ENCODE data around the gene GALNT10.

GALNT10 gene

GRCh38 chr5:154371687-154372086 is 181.2 kb downstream of the GALNT10 start:
- Histone ChIP-seq H3K36me3 (ENCODE audit: control insufficient read depth, insufficient read depth, low read length) (no peaks in the 10 kb centered on the region), H3K18ac (ENCODE audit: low read length) (no peak overlapping the region), H3K79me1 (ENCODE audit: low read length) (no peaks in the 10 kb centered on the region), H2BK15ac (replicated peaks; ENCODE audit: low read depth) (no peak overlapping the region), H3K27me3 (ENCODE audit: insufficient read depth, low read length, poor library complexity) (no peaks in the 10 kb centered on the region), H3K4me1 (ENCODE audit: control insufficient read depth, low read depth, low read length) (peaks cover 16% of the 10 kb centered on the region), H3K79me2 (ENCODE audit: control insufficient read depth, insufficient read depth, low read length) (no peaks in the 10 kb centered on the region), H3K27ac (ENCODE audit: low read depth, low read length) (no peak overlapping the region), H3K4me2 (ENCODE audit: low read length) (no peak overlapping the region), H3K4ac (ENCODE audit: low read depth, low read length) (no peak overlapping the region), H2AK5ac (ENCODE audit: low read length) (no peak overlapping the region), H4K8ac (ENCODE audit: low read depth, low read length) (no peak overlapping the region), H3K23ac (ENCODE audit: low read length) (no peak overlapping the region), H4K5ac (ENCODE audit: low read length) (no peak overlapping the region), H3K9ac (ENCODE audit: low read length) (no peak overlapping the region), H3K4me3 (ENCODE audit: low read length) (no peak overlapping the region), H2BK120ac (ENCODE audit: low read depth, low read length) (no peak overlapping the region), H3K56ac (ENCODE audit: low read length) (no peak overlapping the region), H2BK5ac (ENCODE audit: low read length) (no peak overlapping the region)
- no CpG with 5 or more reads among the region's 3 CpGs for WGBS (ENCODE audit: extremely low coverage, insufficient coverage, low lambda C conversion rate)
- no peak for DNase-seq

- no peak overlapping the region for H3K9ac ChIP-seq (ENCODE audit: low read length)
- no peak overlapping the region for H3K4ac ChIP-seq (ENCODE audit: low read depth, low read length)
- no peak overlapping the region for H3K4me3 ChIP-seq (ENCODE audit: low read length)
- DNase-seq = no peak
- H3K79me2 ChIP-seq (ENCODE audit: control insufficient read depth, insufficient read depth, low read length) = no peaks in the 10 kb centered on the region
- H3K56ac ChIP-seq (ENCODE audit: low read length) = no peak overlapping the region
- H3K4me2 ChIP-seq (ENCODE audit: low read length) = no peak overlapping the region
- H4K8ac ChIP-seq (ENCODE audit: low read depth, low read length) = no peak overlapping the region
- H2BK120ac ChIP-seq (ENCODE audit: low read depth, low read length) = no peak overlapping the region
- peaks cover 16% of the 10 kb centered on the region for H3K4me1 ChIP-seq (ENCODE audit: control insufficient read depth, low read depth, low read length)
- no peak overlapping the region for H3K23ac ChIP-seq (ENCODE audit: low read length)
- H3K36me3 ChIP-seq (ENCODE audit: control insufficient read depth, insufficient read depth, low read length) = no peaks in the 10 kb centered on the region
- WGBS (ENCODE audit: extremely low coverage, insufficient coverage, low lambda C conversion rate) = no CpG with 5 or more reads among the region's 5 CpGs
- H2BK5ac ChIP-seq (ENCODE audit: low read length) = no peak overlapping the region
- no peak overlapping the region for H3K27ac ChIP-seq (ENCODE audit: low read depth, low read length)
- H3K27me3 ChIP-seq (ENCODE audit: insufficient read depth, low read length, poor library complexity) = no peaks in the 10 kb centered on the region
- no peak overlapping the region for H4K5ac ChIP-seq (ENCODE audit: low read length)
- no peak overlapping the region for H2BK15ac ChIP-seq (replicated peaks; ENCODE audit: low read depth)
- H3K79me1 ChIP-seq (ENCODE audit: low read length) = no peaks in the 10 kb centered on the region
- H3K18ac ChIP-seq (ENCODE audit: low read length) = no peak overlapping the region
- no peak overlapping the region for H2AK5ac ChIP-seq (ENCODE audit: low read length)
These were observed 182.1 kb downstream of the GALNT10 start for GRCh38 chr5:154372661-154373060.

GRCh38 chr5:154373326-154373725 is 182.8 kb downstream of the GALNT10 start:
- H3K36me3 ChIP-seq (ENCODE audit: control insufficient read depth, insufficient read depth, low read length) = no peaks in the 10 kb centered on the region
- peaks cover 12% of the 10 kb centered on the region for H3K4me1 ChIP-seq (ENCODE audit: control insufficient read depth, low read depth, low read length)
- no CpG with 5 or more reads among the region's 4 CpGs for WGBS (ENCODE audit: extremely low coverage, insufficient coverage, low lambda C conversion rate)
- no peak overlapping the region for H4K5ac ChIP-seq (ENCODE audit: low read length)
- no peak overlapping the region for H3K4me3 ChIP-seq (ENCODE audit: low read length)
- H2BK5ac ChIP-seq (ENCODE audit: low read length) = no peak overlapping the region
- no peak overlapping the region for H3K4me2 ChIP-seq (ENCODE audit: low read length)
- H2AK5ac ChIP-seq (ENCODE audit: low read length) = no peak overlapping the region
- H2BK120ac ChIP-seq (ENCODE audit: low read depth, low read length) = no peak overlapping the region
- no peaks in the 10 kb centered on the region for H3K79me1 ChIP-seq (ENCODE audit: low read length)
- H3K9ac ChIP-seq (ENCODE audit: low read length) = no peak overlapping the region
- no peak overlapping the region for H3K27ac ChIP-seq (ENCODE audit: low read depth, low read length)
- H3K4ac ChIP-seq (ENCODE audit: low read depth, low read length) = no peak overlapping the region
- no peak overlapping the region for H4K8ac ChIP-seq (ENCODE audit: low read depth, low read length)
- no peaks in the 10 kb centered on the region for H3K27me3 ChIP-seq (ENCODE audit: insufficient read depth, low read length, poor library complexity)
- H2BK15ac ChIP-seq (replicated peaks; ENCODE audit: low read depth) = no peak overlapping the region
- no peak for DNase-seq
- H3K79me2 ChIP-seq (ENCODE audit: control insufficient read depth, insufficient read depth, low read length) = no peaks in the 10 kb centered on the region
- H3K23ac ChIP-seq (ENCODE audit: low read length) = no peak overlapping the region
- no peak overlapping the region for H3K18ac ChIP-seq (ENCODE audit: low read length)
- no peak overlapping the region for H3K56ac ChIP-seq (ENCODE audit: low read length)

- no peak for DNase-seq
- no peak overlapping the region for H3K18ac ChIP-seq (ENCODE audit: low read length)
These were observed 183.2 kb downstream of the GALNT10 start for GRCh38 chr5:154373729-154374179.

GRCh38 chr5:154374264-154374663 is 183.7 kb downstream of the GALNT10 start:
- WGBS (ENCODE audit: extremely low coverage, insufficient coverage, low lambda C conversion rate) = no CpG with 5 or more reads among the region's 4 CpGs
- Histone ChIP-seq H4K5ac (ENCODE audit: low read length) (no peak overlapping the region), H2BK15ac (replicated peaks; ENCODE audit: low read depth) (no peak overlapping the region), H2BK120ac (ENCODE audit: low read depth, low read length) (no peak overlapping the region), H3K56ac (ENCODE audit: low read length) (no peak overlapping the region), H4K8ac (ENCODE audit: low read depth, low read length) (no peak overlapping the region), H2BK5ac (ENCODE audit: low read length) (no peak overlapping the region), H3K36me3 (ENCODE audit: control insufficient read depth, insufficient read depth, low read length) (no peaks in the 10 kb centered on the region), H3K23ac (ENCODE audit: low read length) (no peak overlapping the region), H3K79me1 (ENCODE audit: low read length) (no peaks in the 10 kb centered on the region), H3K9ac (ENCODE audit: low read length) (no peak overlapping the region), H3K4me1 (ENCODE audit: control insufficient read depth, low read depth, low read length) (peaks cover 10% of the 10 kb centered on the region), H3K27ac (ENCODE audit: low read depth, low read length) (no peak overlapping the region), H3K4ac (ENCODE audit: low read depth, low read length) (no peak overlapping the region), H3K4me2 (ENCODE audit: low read length) (no peak overlapping the region), H3K27me3 (ENCODE audit: insufficient read depth, low read length, poor library complexity) (no peaks in the 10 kb centered on the region), H3K18ac (ENCODE audit: low read length) (no peak overlapping the region), H3K79me2 (ENCODE audit: control insufficient read depth, insufficient read depth, low read length) (no peaks in the 10 kb centered on the region), H3K4me3 (ENCODE audit: low read length) (no peak overlapping the region), H2AK5ac (ENCODE audit: low read length) (no peak overlapping the region)
- DNase-seq = no peak

More at GRCh38 chr5:154373729-154374179, 183.2 kb downstream of the GALNT10 start:
- Histone ChIP-seq H4K8ac (ENCODE audit: low read depth, low read length) (no peak overlapping the region), H3K4me2 (ENCODE audit: low read length) (no peak overlapping the region), H3K79me2 (ENCODE audit: control insufficient read depth, insufficient read depth, low read length) (no peaks in the 10 kb centered on the region), H3K36me3 (ENCODE audit: control insufficient read depth, insufficient read depth, low read length) (no peaks in the 10 kb centered on the region), H3K4ac (ENCODE audit: low read depth, low read length) (no peak overlapping the region), H3K27ac (ENCODE audit: low read depth, low read length) (no peak overlapping the region), H4K5ac (ENCODE audit: low read length) (no peak overlapping the region), H3K23ac (ENCODE audit: low read length) (no peak overlapping the region), H2BK120ac (ENCODE audit: low read depth, low read length) (no peak overlapping the region), H2BK15ac (replicated peaks; ENCODE audit: low read depth) (no peak overlapping the region), H2BK5ac (ENCODE audit: low read length) (no peak overlapping the region), H3K9ac (ENCODE audit: low read length) (no peak overlapping the region), H3K56ac (ENCODE audit: low read length) (no peak overlapping the region), H2AK5ac (ENCODE audit: low read length) (no peak overlapping the region), H3K4me1 (ENCODE audit: control insufficient read depth, low read depth, low read length) (peaks cover 10% of the 10 kb centered on the region), H3K79me1 (ENCODE audit: low read length) (no peaks in the 10 kb centered on the region), H3K4me3 (ENCODE audit: low read length) (no peak overlapping the region), H3K27me3 (ENCODE audit: insufficient read depth, low read length, poor library complexity) (no peaks in the 10 kb centered on the region)
- WGBS (ENCODE audit: extremely low coverage, insufficient coverage, low lambda C conversion rate) = no CpG with 5 or more reads among the region's 8 CpGs

GRCh38 chr5:154375329-154376008 is 184.9 kb downstream of the GALNT10 start:
- no peak overlapping the region for H3K23ac ChIP-seq (ENCODE audit: low read length)
- H3K4me2 ChIP-seq (ENCODE audit: low read length) = no peak overlapping the region
- H3K4me3 ChIP-seq (ENCODE audit: low read length) = no peak overlapping the region
- H3K36me3 ChIP-seq (ENCODE audit: control insufficient read depth, insufficient read depth, low read length) = no peaks in the 10 kb centered on the region
- WGBS (ENCODE audit: extremely low coverage, insufficient coverage, low lambda C conversion rate) = no CpG with 5 or more reads among the region's 3 CpGs
- no peak overlapping the region for H3K18ac ChIP-seq (ENCODE audit: low read length)
- no peaks in the 10 kb centered on the region for H3K79me1 ChIP-seq (ENCODE audit: low read length)
- no peak overlapping the region for H4K8ac ChIP-seq (ENCODE audit: low read depth, low read length)
- peaks cover 2% of the 10 kb centered on the region for H3K4me1 ChIP-seq (ENCODE audit: control insufficient read depth, low read depth, low read length)
- H2BK15ac ChIP-seq (replicated peaks; ENCODE audit: low read depth) = no peak overlapping the region
- no peak overlapping the region for H2AK5ac ChIP-seq (ENCODE audit: low read length)
- no peak overlapping the region for H3K56ac ChIP-seq (ENCODE audit: low read length)
- no peaks in the 10 kb centered on the region for H3K27me3 ChIP-seq (ENCODE audit: insufficient read depth, low read length, poor library complexity)
- no peak overlapping the region for H4K5ac ChIP-seq (ENCODE audit: low read length)
- H3K27ac ChIP-seq (ENCODE audit: low read depth, low read length) = no peak overlapping the region
- no peak overlapping the region for H3K9ac ChIP-seq (ENCODE audit: low read length)
- H2BK5ac ChIP-seq (ENCODE audit: low read length) = no peak overlapping the region
- no peak overlapping the region for H3K4ac ChIP-seq (ENCODE audit: low read depth, low read length)
- H2BK120ac ChIP-seq (ENCODE audit: low read depth, low read length) = no peak overlapping the region
- DNase-seq = no peak
- no peaks in the 10 kb centered on the region for H3K79me2 ChIP-seq (ENCODE audit: control insufficient read depth, insufficient read depth, low read length)

All from mesendoderm (in vitro differentiated cells).